Effector memory CD4-positive, alpha-beta T cell (primary cell): ENCODE results near the gene DYSF.

Experiments used
- DNase-seq, 3 donors: peaks; one replicate each; pipeline ENCODE4 v3.0.0-alpha.2; 2020
- H3K27ac ChIP-seq: 2 replicates; pipeline ENCODE4 v1.7.0; 2013; ENCODE audit warnings: mild to moderate bottlenecking, low read length, moderate library complexity; ENCODE audit not compliant: insufficient read depth, poor library complexity, severe bottlenecking
- H3K27me3 ChIP-seq: replicated peaks from 2 replicates; pipeline ENCODE4 v1.7.0; 2013; ENCODE audit warnings: mild to moderate bottlenecking, low read length; ENCODE audit not compliant: insufficient read depth, control insufficient read depth, poor library complexity, severe bottlenecking
- H3K36me3 ChIP-seq: 2 replicates; pipeline ENCODE4 v1.7.0; 2013; ENCODE audit warnings: mild to moderate bottlenecking, low read length, moderate library complexity; ENCODE audit not compliant: control insufficient read depth, insufficient read depth
- H3K4me1 ChIP-seq: 2 replicates; pipeline ENCODE4 v1.7.0; 2013; ENCODE audit warnings: low read length, mild to moderate bottlenecking; ENCODE audit not compliant: control insufficient read depth, insufficient read depth, poor library complexity, severe bottlenecking
- H3K4me3 ChIP-seq: 2 replicates; pipeline ENCODE4 v1.7.0; 2013; ENCODE audit warnings: low read length, low read depth, mild to moderate bottlenecking; ENCODE audit not compliant: insufficient read depth, poor library complexity, severe bottlenecking
- H3K9me3 ChIP-seq: 2 replicates; pipeline ENCODE4 v1.7.0; 2013; ENCODE audit warnings: mild to moderate bottlenecking, low read length, moderate library complexity; ENCODE audit not compliant: control insufficient read depth

Gene DYSF

DNA sequence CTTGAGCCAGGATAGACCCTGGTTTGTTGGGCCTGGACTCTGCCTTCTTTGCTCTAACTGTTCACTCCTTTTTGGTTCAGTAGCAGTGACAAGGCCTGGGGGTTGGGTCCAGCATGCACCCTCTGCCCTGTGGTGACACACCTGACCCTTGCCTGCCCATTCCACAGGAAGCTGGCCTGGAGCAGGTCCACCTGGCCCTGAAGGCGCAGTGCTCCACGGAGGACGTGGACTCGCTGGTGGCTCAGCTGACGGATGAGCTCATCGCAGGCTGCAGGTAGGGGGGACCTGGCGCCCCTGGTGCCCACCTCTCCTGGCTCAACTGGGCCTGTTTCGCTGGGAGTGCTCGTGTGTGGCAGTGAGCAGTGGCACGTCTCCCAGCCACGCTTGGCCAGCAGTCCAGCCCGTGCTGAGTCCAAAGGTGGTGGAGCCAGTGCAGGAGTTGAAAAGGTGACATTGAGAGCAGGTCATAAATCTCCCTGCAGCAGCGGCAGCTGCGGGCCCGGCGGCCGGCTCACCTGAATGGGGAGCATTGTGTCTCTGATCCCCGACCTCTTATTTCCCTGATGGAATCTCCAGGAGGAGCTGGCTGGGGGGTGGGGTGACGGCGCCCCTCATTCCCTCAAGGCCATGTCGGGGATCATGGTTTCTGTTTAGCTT, 102.6 kb downstream of the DYSF start:
- Histone ChIP-seq H3K4me3 (no peak overlapping the region), H3K27me3 (no peaks in the 10 kb centered on the region), H3K4me1 (no peaks in the 10 kb centered on the region), H3K27ac (no peak overlapping the region), H3K36me3 (no peaks in the 10 kb centered on the region), H3K9me3 (no peaks in the 10 kb centered on the region)
- no peak for DNase-seq

DNA sequence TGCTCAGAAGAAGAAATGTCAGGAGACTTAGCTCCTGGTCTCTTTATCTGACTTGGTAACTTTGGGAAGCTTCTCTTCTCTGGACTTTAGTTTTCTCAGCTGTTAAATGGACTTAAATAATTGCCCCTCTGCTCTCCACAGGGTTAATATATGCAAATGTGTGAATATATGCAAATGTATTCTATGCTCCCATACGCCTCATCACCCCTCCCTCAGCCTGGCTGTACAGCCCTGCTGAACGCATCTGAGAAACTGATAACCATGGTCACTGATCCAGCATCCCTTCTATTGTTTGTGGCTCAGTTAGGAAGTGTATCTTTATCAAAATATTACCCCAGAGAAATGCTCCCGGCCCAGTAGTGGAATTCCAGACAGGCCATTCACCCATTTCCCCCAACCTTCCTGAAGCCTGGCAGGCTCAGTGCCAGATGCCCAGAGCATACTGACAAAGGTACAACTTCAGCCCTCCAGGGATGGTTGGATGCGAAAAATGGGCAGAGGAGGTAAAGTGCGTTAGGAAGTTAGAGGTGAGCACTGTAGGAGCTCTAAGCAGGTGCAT, 103.4 kb downstream of the DYSF start:
- no peaks in the 10 kb centered on the region for H3K9me3 ChIP-seq
- DNase-seq = no peak
- no peak overlapping the region for H3K4me3 ChIP-seq
- no peaks in the 10 kb centered on the region for H3K4me1 ChIP-seq
- H3K27ac ChIP-seq = no peak overlapping the region
- H3K36me3 ChIP-seq = no peaks in the 10 kb centered on the region
- no peaks in the 10 kb centered on the region for H3K27me3 ChIP-seq

GRCh38 chr2:71557321-71557720, 104.0 kb downstream of the DYSF start:
- no peak overlapping the region for H3K4me3 ChIP-seq
- no peaks in the 10 kb centered on the region for H3K9me3 ChIP-seq
- DNase-seq = no peak
- H3K4me1 ChIP-seq = no peaks in the 10 kb centered on the region
- no peaks in the 10 kb centered on the region for H3K27me3 ChIP-seq
- H3K27ac ChIP-seq = no peak overlapping the region
- H3K36me3 ChIP-seq = no peaks in the 10 kb centered on the region

DNA sequence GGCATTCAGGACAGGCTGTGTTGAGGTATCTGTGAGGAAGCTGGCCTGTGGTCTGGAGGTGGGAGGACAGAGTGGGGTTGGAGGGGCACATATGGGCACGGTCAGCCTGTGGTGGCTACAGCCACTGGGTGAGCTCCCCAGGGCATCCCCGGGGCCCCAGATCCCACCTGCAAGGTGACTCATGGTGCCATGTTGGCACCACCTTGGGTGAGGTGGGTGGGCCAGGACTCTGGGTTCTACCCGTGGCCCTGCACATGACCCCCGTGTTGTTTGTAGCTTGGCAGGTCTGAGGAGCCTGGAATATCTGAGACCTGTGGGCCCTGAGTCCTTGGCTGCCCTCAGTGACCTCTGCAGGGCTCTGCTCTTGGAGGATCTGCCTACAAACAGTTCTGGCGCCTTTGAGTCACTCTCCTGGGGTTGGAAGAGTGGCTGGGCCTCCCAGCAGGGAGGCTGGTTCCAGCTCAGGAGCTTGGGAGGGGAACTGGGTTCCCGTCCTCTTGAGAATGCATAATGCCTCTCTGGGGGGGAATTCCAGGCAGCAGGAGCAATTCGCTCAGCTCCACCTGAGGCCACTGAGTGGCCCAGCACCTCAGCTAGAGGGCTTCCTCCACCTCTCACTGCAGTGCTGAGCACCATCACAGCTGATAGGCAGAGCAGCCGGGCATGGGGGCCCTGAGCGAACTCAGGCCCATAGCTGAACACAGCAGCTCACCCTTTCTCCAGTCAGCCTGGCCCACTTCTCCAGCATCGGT, 105.1 kb downstream of the DYSF start:
- Histone ChIP-seq H3K4me1 (no peaks in the 10 kb centered on the region), H3K27me3 (no peaks in the 10 kb centered on the region), H3K27ac (no peak overlapping the region), H3K36me3 (no peaks in the 10 kb centered on the region), H3K4me3 (no peak overlapping the region), H3K9me3 (no peaks in the 10 kb centered on the region)
- DNase-seq = no peak

- no peaks in the 10 kb centered on the region for H3K4me1 ChIP-seq
- no peaks in the 10 kb centered on the region for H3K9me3 ChIP-seq
- no peak overlapping the region for H3K27ac ChIP-seq
- no peaks in the 10 kb centered on the region for H3K27me3 ChIP-seq
- no peak for DNase-seq
- H3K36me3 ChIP-seq = no peaks in the 10 kb centered on the region
- H3K4me3 ChIP-seq = no peak overlapping the region
Measured at GRCh38 chr2:71559080-71559827, 105.9 kb downstream of the DYSF start.

- H3K27ac ChIP-seq = no peak overlapping the region
- no peak for DNase-seq
- H3K4me3 ChIP-seq = no peak overlapping the region
- no peaks in the 10 kb centered on the region for H3K4me1 ChIP-seq
- H3K9me3 ChIP-seq = no peaks in the 10 kb centered on the region
- no peaks in the 10 kb centered on the region for H3K27me3 ChIP-seq
- no peaks in the 10 kb centered on the region for H3K36me3 ChIP-seq
Measured at GRCh38 chr2:71559828-71560637, 106.7 kb downstream of the DYSF start.

GRCh38 chr2:71560638-71561011, 107.3 kb downstream of the DYSF start:
- Histone ChIP-seq H3K36me3 (no peaks in the 10 kb centered on the region), H3K27me3 (no peaks in the 10 kb centered on the region), H3K4me1 (no peaks in the 10 kb centered on the region), H3K9me3 (no peaks in the 10 kb centered on the region), H3K27ac (no peak overlapping the region), H3K4me3 (no peak overlapping the region)
- DNase-seq = no peak

- H3K4me1 ChIP-seq = no peaks in the 10 kb centered on the region
- no peaks in the 10 kb centered on the region for H3K27me3 ChIP-seq
- no peaks in the 10 kb centered on the region for H3K36me3 ChIP-seq
- no peaks in the 10 kb centered on the region for H3K9me3 ChIP-seq
- H3K27ac ChIP-seq = no peak overlapping the region
- DNase-seq = no peak
- H3K4me3 ChIP-seq = no peak overlapping the region
Measured at GRCh38 chr2:71561441-71562267, 108.3 kb downstream of the DYSF start.

DNA sequence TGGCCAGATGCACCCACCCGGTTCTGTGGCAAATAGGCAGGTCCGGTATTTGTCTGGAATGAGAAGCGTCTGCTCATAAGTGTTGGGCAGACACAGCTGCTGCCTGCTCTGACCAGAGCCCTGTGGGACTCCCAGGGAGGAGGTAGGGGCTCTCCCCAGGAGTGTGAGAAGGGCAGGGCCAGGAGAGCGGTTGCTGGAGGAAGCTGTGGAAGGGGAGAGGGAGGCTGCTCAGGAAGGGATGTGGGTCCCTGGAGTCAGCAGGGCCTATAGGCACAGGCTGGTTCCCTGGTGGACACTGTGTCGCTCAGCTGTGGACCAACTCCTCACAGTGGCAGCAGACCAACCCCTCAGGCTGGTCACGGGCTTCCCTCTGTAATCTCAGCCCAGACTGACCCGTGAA, 109.2 kb downstream of the DYSF start:
- Histone ChIP-seq H3K4me3 (no peak overlapping the region), H3K4me1 (no peaks in the 10 kb centered on the region), H3K9me3 (no peaks in the 10 kb centered on the region), H3K27me3 (no peaks in the 10 kb centered on the region), H3K36me3 (no peaks in the 10 kb centered on the region), H3K27ac (no peak overlapping the region)
- no peak for DNase-seq
